ENCODE measurements around the gene SERPINB1.
A peak's percentile ranks its signal among the peaks of the same experiment; 100 is the strongest.

The SERPINB1 gene

DNA sequence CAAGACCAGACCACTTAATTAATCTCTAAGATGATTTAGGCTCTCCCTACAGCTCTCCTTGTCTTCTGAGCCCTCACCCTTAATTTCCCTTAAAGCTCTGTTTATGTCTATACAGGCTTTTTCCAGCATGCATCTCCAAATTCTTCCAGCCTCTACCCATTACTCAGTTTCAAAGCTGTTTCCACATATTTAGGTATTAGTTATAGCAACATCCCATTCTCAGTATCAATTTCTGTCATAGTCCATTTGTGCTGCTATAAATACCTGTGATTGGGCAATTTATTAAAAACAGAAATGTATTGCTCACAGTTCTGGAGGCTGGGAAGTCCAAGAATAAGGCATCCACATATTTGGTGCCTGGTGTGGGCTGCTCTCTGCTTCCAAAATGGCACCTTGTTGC lies 2.3 kb upstream of the SERPINB1 start:
- H4K20me1 ChIP-seq (ENCODE audit: control insufficient read depth, insufficient read depth, low read depth, low read length) = no peaks in the 10 kb centered on the region; the same call in 1 of the 2 replicates
- no peak overlapping the region for H3K4me2 ChIP-seq (ENCODE audit: low read length)
- H3K36me3 ChIP-seq (ENCODE audit: control insufficient read depth, low read length) = peaks cover 22% of the 10 kb centered on the region
- peaks cover 80% of the 10 kb centered on the region for H3K4me1 ChIP-seq (ENCODE audit: control insufficient read depth, low read length)
- H3K79me2 ChIP-seq (ENCODE audit: control insufficient read depth, low read length) = peaks cover 38% of the 10 kb centered on the region
- no peak for TF ChIP-seq EZH2phosphoT487 (IDR thresholded peaks at IDR 0.05; ENCODE audit: borderline replicate concordance, low read length)
- TF ChIP-seq, protein P1, sequence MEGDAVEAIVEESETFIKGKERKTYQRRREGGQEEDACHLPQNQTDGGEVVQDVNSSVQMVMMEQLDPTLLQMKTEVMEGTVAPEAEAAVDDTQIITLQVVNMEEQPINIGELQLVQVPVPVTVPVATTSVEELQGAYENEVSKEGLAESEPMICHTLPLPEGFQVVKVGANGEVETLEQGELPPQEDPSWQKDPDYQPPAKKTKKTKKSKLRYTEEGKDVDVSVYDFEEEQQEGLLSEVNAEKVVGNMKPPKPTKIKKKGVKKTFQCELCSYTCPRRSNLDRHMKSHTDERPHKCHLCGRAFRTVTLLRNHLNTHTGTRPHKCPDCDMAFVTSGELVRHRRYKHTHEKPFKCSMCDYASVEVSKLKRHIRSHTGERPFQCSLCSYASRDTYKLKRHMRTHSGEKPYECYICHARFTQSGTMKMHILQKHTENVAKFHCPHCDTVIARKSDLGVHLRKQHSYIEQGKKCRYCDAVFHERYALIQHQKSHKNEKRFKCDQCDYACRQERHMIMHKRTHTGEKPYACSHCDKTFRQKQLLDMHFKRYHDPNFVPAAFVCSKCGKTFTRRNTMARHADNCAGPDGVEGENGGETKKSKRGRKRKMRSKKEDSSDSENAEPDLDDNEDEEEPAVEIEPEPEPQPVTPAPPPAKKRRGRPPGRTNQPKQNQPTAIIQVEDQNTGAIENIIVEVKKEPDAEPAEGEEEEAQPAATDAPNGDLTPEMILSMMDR (IDR thresholded peaks at IDR 0.05; ENCODE audit: low read depth, low read length, poor library complexity, severe bottlenecking) = no peak
- no peak overlapping the region for H3K27ac ChIP-seq (ENCODE audit: low read depth, low read length)
- H3K9me3 ChIP-seq (ENCODE audit: control insufficient read depth, insufficient read depth, low read length) = no peaks in the 10 kb centered on the region
- H3K4me3 ChIP-seq (ENCODE audit: low read length) = no peak overlapping the region
- peaks cover 20% of the 10 kb centered on the region for H3F3A ChIP-seq (ENCODE audit: control insufficient read depth, insufficient read depth)
- H3K27me3 ChIP-seq (ENCODE audit: control insufficient read depth, low read length) = no peaks in the 10 kb centered on the region
- H3K9me2 ChIP-seq (replicated peaks; ENCODE audit: control insufficient read depth, low read length) = no peaks in the 10 kb centered on the region

DNA sequence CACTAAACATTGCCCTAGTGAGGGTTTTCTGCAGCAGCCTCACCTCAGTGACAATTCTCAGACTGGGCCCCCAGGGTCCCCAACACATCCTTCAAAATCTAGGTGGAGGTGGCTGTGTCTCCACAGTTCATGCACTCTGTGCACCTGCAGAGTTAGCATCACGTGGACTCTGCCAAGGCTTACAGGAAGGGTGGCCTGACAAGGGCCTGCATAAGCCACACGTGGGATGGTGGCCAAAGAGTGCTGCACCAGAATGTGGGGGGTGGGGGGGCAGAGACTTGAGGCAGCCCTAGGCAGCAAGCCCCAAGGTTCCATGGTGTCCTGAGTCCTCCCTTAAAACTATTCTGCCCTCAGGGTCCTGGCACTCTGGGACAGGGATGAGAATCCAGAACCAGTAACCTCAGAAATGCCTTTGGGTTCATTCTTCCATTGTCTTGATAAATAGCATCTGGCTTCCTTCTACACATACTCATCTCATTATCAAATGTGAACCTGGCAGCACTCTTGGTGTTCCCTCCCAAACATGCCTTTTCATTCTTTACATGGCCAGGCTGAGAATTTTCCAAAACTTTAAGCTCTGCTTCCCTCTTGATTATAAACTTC lies 1.6 kb upstream of the SERPINB1 start:
- peaks cover 72% of the 10 kb centered on the region for H3K4me1 ChIP-seq (ENCODE audit: control insufficient read depth, low read length)
- no peaks in the 10 kb centered on the region for H3K9me3 ChIP-seq (ENCODE audit: control insufficient read depth, insufficient read depth, low read length)
- no peaks in the 10 kb centered on the region; the same call in 1 of the 2 replicates for H4K20me1 ChIP-seq (ENCODE audit: control insufficient read depth, insufficient read depth, low read depth, low read length)
- peaks cover 26% of the 10 kb centered on the region for H3K36me3 ChIP-seq (ENCODE audit: control insufficient read depth, low read length)
- H3K4me3 ChIP-seq (ENCODE audit: low read length) = peak overlapping the region; percentile 82; the same call in 1 of the 2 replicates
- no peak overlapping the region for H3K27ac ChIP-seq (ENCODE audit: low read depth, low read length)
- no peaks in the 10 kb centered on the region for H3K9me2 ChIP-seq (replicated peaks; ENCODE audit: control insufficient read depth, low read length)
- H3F3A ChIP-seq (ENCODE audit: control insufficient read depth, insufficient read depth) = peaks cover 16% of the 10 kb centered on the region
- no peaks in the 10 kb centered on the region for H3K27me3 ChIP-seq (ENCODE audit: control insufficient read depth, low read length)
- TF ChIP-seq, protein P1 (IDR thresholded peaks at IDR 0.05; ENCODE audit: low read depth, low read length, poor library complexity, severe bottlenecking) = no peak
- TF ChIP-seq EZH2phosphoT487 (IDR thresholded peaks at IDR 0.05; ENCODE audit: borderline replicate concordance, low read length) = no peak
- peak overlapping the region; percentile 85 for H3K4me2 ChIP-seq (ENCODE audit: low read length)
- peaks cover 34% of the 10 kb centered on the region for H3K79me2 ChIP-seq (ENCODE audit: control insufficient read depth, low read length)

DNA sequence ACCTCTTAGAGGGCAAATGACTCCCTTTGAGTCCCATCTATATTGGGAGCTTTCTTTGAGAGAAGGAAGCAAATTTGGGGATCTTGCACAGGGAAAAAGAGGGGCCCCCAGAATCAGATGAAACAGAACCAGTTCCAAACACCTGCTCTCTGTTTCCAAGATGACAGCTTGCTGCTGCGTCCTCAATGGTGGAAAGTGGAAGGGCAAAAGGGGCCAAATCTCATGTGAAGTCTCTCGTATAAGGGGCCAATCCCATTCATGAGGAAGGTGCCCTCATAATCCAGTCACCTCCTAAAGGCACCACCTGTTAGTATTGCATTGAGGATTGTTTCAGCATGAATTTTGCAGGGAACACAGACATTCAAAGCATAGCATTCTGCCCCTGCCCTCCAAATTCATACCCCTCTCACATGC lies 483 bp upstream of the SERPINB1 start:
- H3K4me1 ChIP-seq (ENCODE audit: control insufficient read depth, low read length) = peaks cover 62% of the 10 kb centered on the region
- TF ChIP-seq EZH2phosphoT487 (IDR thresholded peaks at IDR 0.05; ENCODE audit: borderline replicate concordance, low read length) = no peak
- TF ChIP-seq, protein P1 (IDR thresholded peaks at IDR 0.05; ENCODE audit: low read depth, low read length, poor library complexity, severe bottlenecking) = no peak
- H3F3A ChIP-seq (ENCODE audit: control insufficient read depth, insufficient read depth) = peaks cover 15% of the 10 kb centered on the region
- H3K27me3 ChIP-seq (ENCODE audit: control insufficient read depth, low read length) = no peaks in the 10 kb centered on the region
- H3K79me2 ChIP-seq (ENCODE audit: control insufficient read depth, low read length) = peaks cover 33% of the 10 kb centered on the region
- no peaks in the 10 kb centered on the region; the same call in 1 of the 2 replicates for H4K20me1 ChIP-seq (ENCODE audit: control insufficient read depth, insufficient read depth, low read depth, low read length)
- H3K4me3 ChIP-seq (ENCODE audit: low read length) = peak overlapping the region; percentile 82
- no peaks in the 10 kb centered on the region for H3K9me3 ChIP-seq (ENCODE audit: control insufficient read depth, insufficient read depth, low read length)
- H3K27ac ChIP-seq (ENCODE audit: low read depth, low read length) = peak overlapping the region; percentile 50
- peaks cover 33% of the 10 kb centered on the region for H3K36me3 ChIP-seq (ENCODE audit: control insufficient read depth, low read length)
- H3K9me2 ChIP-seq (replicated peaks; ENCODE audit: control insufficient read depth, low read length) = no peaks in the 10 kb centered on the region
- peak overlapping the region; percentile 85 for H3K4me2 ChIP-seq (ENCODE audit: low read length)

Measured in DOHH2 (cell line).